Lower leg skin (tissue), 3 donors: ENCODE results near the gene ESRP2.

ENCODE experiments used
- CTCF ChIP-seq, 3 donors: fragments of 450-650 bp; IDR thresholded peaks; one replicate each; pipeline ENCODE4 v1.5.1; 2016; ENCODE audit warnings: antibody characterized with exemption in 3 of 3, mild to moderate bottlenecking in 3 of 3, moderate library complexity in 2 of 3
- POLR2A ChIP-seq, 2 donors: fragments of 450-650 bp; IDR thresholded peaks; one replicate each; pipeline ENCODE4 v1.6.1; 2016 to 2017; ENCODE audit warnings: antibody characterized with exemption in 2 of 2, mild to moderate bottlenecking in 1 of 2, moderate library complexity in 1 of 2

- TF ChIP-seq CTCF (IDR thresholded peaks at IDR 0.05) (no peak), POLR2A (IDR thresholded peaks at IDR 0.05) (no peak)
Observed at GRCh38 chr16:68273459-68273858, 37.5 kb upstream of the ESRP2 start.
